Coronary artery (tissue), 2 donors: ENCODE measurements around the gene KLK14.

Experiments
- DNase-seq: peaks from one replicate; pipeline ENCODE4 v3.0.0-alpha.2; 2017; ENCODE audit warnings: low spot score
- H3K27ac ChIP-seq, 2 donors: fragments of 200-600 bp; sonication (generic); one replicate each; pipeline ENCODE4 v1.5.1; 2016 to 2019
- H3K4me3 ChIP-seq: fragments of 200-600 bp; sonication (generic); 2 replicates; pipeline ENCODE4 v1.5.1; 2016; ENCODE audit warnings: mild to moderate bottlenecking, moderate library complexity
- TF ChIP-seq, protein P1 (sequence below): fragments of 200-600 bp; sonication (generic); IDR thresholded peaks from one replicate; pipeline ENCODE4 v1.5.1; 2019; ENCODE audit warnings: antibody characterized with exemption

KLK14 gene

DNA sequence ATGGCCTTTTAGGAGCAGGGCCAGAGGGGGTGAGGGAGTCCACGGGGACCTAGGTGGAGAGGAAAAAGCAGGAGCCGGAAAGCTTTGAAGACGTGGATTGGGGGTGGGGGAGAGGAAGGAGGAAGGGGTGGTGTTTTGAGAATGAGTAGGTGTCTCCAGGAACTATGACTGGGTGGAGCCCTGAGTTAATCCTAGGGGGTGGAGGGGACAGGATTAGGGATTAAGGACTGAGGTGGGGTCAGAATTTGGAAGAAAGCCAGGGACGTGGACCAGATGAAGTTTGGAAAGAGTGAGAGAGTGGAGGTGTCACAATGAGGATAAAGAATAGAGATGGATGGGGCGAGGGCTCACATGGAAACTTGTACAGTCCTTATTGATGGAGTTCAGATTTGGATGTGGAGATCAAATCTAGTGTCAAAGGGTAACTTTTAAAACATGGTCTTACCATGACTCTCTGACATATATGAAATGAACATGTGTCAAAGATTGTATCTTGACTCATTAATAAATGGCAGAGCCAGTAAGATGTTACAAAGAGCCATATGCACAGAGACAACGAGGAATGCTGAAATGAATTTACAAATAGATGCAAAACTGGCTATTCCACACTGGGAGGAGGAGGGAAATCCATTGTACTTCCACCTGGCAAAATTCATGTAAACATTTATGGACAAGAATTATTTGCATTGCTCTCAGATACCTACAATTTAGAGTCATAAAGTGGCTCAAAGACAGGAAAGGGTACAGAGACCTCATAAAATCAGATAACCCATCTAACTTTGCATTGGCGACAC, 16.1 kb downstream of the KLK14 start:
- no peak overlapping the region for H3K4me3 ChIP-seq
- TF ChIP-seq, protein P1, sequence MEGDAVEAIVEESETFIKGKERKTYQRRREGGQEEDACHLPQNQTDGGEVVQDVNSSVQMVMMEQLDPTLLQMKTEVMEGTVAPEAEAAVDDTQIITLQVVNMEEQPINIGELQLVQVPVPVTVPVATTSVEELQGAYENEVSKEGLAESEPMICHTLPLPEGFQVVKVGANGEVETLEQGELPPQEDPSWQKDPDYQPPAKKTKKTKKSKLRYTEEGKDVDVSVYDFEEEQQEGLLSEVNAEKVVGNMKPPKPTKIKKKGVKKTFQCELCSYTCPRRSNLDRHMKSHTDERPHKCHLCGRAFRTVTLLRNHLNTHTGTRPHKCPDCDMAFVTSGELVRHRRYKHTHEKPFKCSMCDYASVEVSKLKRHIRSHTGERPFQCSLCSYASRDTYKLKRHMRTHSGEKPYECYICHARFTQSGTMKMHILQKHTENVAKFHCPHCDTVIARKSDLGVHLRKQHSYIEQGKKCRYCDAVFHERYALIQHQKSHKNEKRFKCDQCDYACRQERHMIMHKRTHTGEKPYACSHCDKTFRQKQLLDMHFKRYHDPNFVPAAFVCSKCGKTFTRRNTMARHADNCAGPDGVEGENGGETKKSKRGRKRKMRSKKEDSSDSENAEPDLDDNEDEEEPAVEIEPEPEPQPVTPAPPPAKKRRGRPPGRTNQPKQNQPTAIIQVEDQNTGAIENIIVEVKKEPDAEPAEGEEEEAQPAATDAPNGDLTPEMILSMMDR, result no peak
- H3K27ac ChIP-seq, result no peak overlapping the region
- no peak for DNase-seq

DNA sequence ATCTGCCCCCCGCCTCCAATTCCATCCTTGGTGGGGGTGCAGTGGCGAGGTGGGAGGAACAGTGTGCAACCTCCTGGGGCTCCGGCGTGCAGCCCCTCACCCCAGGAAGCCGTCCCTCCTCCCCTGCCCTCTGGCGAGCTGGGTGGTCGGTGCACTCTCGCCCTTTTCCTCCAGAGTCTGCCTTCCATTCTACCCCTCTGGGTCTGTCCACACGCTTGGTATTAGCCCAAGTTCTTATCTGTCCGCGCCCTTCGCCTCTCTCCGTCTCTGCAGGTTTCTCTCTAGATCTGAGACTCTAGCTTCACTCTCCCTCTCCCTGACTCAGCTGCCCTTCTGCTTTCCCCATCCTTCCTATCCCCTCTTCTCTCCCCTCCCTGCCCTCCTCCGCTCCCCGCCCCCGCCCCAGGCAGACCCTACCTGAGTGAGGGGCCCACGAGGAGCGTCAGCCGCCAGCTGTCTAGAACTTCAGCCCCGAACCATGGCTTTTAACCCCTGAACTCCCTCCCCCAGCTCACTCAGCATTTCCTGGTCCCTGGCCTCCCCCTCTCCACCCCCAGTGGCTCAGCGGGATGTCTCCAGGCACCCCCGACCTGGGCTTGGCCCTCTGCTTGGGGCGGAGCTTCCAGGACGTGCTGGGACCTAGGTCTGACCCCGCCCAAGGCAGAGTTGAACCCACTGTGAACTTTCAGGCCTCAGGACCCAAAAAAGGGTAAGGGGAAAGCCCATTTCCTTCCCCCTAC, 17.3 kb downstream of the KLK14 start:
- Histone ChIP-seq H3K27ac (no peak overlapping the region), H3K4me3 (peak overlapping the region; percentile 60)
- TF ChIP-seq, protein P1, result no peak
- no peak for DNase-seq

DNA sequence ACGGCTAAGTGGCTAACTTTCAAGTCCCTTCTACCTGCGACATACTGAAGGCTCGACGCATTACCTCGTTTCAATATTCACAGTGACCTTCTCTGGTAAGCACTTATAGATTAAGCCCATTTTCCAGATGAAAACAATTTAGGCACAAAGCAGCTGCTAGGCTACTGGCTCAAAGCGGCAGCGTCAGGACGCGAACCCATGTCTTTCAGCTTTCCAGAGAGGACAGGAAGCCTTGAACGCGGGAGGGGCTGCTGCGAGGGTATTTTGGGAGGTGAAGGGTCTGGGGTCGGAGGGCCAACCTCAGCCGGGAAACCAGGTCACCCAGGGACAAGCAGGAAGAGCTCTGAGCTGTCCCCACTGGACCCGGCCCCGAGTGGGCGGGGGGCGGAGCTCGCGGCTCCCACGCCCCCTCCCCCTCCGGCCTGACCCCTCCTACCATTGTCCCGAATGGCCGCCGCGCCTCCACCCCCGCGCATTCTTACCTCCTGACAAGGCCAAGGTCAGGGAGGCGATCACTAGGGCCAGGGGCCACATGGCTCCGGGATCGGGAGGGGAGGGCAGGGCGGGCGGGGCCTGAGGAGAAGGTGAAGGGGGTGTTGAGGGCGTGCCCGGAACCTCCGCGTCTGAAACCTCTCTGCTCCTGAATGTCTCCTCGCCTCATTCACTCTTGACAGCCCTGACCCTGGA, 18.0 kb downstream of the KLK14 start, which contains the start of gene KLK13:
Gene KLK13 (minus strand): TSS at position 559 of the 687 bp plus-strand sequence. CDS start 25 bp downstream, at position 534.
- no peak within 1 kb of the TSS for H3K27ac ChIP-seq
- DNase-seq, result no peak
- peak within 1 kb of the TSS; percentile 60 for H3K4me3 ChIP-seq

DNA sequence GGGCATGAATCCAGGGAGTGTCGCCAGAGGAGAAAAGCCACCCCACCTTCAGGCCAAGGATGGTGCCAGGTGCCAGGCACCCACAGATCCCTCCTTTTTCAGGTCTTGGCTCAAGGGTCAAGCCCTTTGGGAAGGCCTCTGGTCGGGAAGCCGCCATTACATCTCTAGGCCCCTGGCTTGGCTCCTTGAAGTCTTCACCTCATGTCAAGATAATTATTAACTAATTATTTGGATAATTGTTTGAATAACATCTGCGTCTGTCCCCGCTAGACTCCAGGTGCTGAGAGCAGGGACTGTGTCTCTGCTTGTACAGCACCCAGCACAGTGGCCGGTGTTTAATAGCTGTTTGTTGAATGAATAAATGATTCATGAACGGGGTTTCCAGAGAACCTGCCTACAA, 19.0 kb downstream of the KLK14 start:
- Histone ChIP-seq H3K4me3 (no peak overlapping the region), H3K27ac (no peak overlapping the region)
- TF ChIP-seq, protein P1, result no peak
- no peak for DNase-seq

More for the DNA sequence above, 18.0 kb downstream of the KLK14 start, which contains the start of gene KLK13:
- TF ChIP-seq, protein P1, result no peak

DNA sequence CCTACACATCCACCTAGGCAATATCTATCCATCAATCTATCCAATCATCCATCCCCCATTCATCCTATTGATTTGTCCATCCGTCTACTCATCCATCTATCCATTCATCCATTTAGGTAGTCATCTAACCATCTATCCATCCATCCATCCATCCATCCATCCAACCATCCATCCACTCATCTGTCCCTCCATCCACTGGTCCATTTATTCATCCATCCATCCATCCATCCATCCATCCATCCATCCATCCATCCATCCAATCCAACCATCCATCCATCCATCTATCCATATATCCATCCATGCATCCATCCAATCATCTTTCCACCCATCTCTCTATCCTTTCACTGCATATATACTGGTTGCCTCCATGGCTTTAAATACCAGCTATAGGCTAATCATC, 21.7 kb downstream of the KLK14 start:
- TF ChIP-seq, protein P1, result no peak
- no peak overlapping the region for H3K4me3 ChIP-seq
- H3K27ac ChIP-seq, result no peak overlapping the region
- DNase-seq, result no peak

DNA sequence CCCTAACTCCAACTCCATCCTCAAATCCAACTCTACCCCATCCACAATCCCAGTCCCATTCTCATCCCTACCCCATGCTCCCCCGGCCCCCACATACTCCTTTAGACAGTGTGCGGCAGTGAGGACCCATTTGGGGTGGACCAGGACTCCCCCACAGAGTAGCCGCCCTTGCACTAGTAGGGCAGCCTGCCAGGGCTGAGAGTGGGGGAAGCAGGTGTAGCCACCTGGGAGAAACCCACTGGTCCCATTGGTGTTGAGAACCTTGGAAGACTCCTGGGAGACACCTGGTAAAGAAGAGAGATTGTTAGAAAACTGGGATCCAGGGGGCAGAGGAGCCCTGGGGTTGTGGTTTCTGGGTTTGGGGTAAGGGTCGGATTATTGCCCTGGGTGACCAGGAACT, 22.4 kb downstream of the KLK14 start:
- TF ChIP-seq, protein P1, result no peak
- no peak for DNase-seq
- H3K27ac ChIP-seq, result no peak overlapping the region
- no peak overlapping the region for H3K4me3 ChIP-seq
